ENCODE measurements around the gene RBP4.

DNA sequence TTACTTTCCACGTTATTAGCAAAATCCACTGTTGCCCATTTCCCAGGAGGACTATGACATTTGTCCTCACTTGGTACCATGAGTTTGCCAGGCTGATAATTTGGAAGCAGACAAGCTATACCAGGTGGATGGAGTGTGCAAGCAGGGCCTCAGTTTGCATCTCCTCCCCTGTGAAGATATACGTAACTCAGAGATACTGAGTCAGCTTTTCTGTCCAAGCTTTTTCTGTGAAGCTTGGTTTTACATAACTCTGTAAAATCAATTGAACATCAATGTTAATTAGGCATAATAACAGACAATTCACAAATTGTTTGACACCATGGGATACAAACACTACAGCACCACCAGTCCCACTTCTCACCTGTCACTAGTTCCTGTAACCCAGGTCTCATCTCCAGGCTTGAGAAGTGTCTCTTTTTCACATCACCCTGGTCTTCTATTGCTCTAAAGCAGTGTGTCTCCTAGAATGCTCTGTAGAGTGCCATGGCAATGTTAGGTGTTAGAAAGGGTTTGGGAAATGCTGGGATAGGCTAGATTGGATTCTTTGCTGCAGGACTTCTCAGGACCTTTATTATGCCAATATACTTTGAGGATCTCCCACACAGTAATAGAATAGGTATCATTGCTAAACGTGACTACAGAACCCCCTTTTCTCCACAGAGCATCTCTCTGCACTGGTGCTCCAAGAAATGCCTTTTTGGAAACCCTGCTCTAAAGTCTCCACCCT is 20.9 kb downstream of the RBP4 start:
- TF ChIP-seq, protein P1, sequence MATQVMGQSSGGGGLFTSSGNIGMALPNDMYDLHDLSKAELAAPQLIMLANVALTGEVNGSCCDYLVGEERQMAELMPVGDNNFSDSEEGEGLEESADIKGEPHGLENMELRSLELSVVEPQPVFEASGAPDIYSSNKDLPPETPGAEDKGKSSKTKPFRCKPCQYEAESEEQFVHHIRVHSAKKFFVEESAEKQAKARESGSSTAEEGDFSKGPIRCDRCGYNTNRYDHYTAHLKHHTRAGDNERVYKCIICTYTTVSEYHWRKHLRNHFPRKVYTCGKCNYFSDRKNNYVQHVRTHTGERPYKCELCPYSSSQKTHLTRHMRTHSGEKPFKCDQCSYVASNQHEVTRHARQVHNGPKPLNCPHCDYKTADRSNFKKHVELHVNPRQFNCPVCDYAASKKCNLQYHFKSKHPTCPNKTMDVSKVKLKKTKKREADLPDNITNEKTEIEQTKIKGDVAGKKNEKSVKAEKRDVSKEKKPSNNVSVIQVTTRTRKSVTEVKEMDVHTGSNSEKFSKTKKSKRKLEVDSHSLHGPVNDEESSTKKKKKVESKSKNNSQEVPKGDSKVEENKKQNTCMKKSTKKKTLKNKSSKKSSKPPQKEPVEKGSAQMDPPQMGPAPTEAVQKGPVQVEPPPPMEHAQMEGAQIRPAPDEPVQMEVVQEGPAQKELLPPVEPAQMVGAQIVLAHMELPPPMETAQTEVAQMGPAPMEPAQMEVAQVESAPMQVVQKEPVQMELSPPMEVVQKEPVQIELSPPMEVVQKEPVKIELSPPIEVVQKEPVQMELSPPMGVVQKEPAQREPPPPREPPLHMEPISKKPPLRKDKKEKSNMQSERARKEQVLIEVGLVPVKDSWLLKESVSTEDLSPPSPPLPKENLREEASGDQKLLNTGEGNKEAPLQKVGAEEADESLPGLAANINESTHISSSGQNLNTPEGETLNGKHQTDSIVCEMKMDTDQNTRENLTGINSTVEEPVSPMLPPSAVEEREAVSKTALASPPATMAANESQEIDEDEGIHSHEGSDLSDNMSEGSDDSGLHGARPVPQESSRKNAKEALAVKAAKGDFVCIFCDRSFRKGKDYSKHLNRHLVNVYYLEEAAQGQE (IDR thresholded peaks at IDR 0.05; ENCODE audit: borderline replicate concordance) = no peak
- TF ChIP-seq, protein P1 (CRISPR knock-in tag; IDR thresholded peaks at IDR 0.05; ENCODE audit: low read depth) = no peak
- TF ChIP-seq CHD7 (IDR thresholded peaks at IDR 0.05; ENCODE audit: low read depth, low read length) (no peak), SMAD1 (IDR thresholded peaks at IDR 0.05; ENCODE audit: low read depth, low read length, partially characterized antibody) (no peak), ZNF668 (CRISPR knock-in tag; IDR thresholded peaks at IDR 0.05) (no peak), POLR2A (conservative IDR thresholded peaks at IDR 0.05) (no peak), JUNB (CRISPR knock-in tag; conservative IDR thresholded peaks at IDR 0.05) (no peak), BHLHE40 (IDR thresholded peaks at IDR 0.05; ENCODE audit: low read length) (no peak), SMC3 (conservative IDR thresholded peaks at IDR 0.05; ENCODE audit: insufficient read depth, low read depth, low read length) (no peak), BRCA1 (IDR thresholded peaks at IDR 0.05) (no peak), BRCA1 (CRISPR knock-in tag; IDR thresholded peaks at IDR 0.05) (no peak), HDAC6 (IDR thresholded peaks at IDR 0.05; ENCODE audit: low read depth, low read length) (no peak)
